Endothelial cell of umbilical vein (primary cell): Measurements from ENCODE around the gene OXLD1. TPM values are rescaled to one million over a fixed set of nuclear protein-coding genes. Genes with fewer than 3 reads are reported as not detected.

Experiments
- BruUV-seq: library from RNA; stranded (reverse); fragments of 400-500 nt; replicated peaks from 2 replicates; lab custom pipeline; 2021; lab: Mats Ljungman, UMichigan
- CTCF ChIA-PET: fragments of 300-600, 350-600 bp; sonication (Branson Sonifier 250); formaldehyde crosslinking; loops from one replicate; lab custom pipeline; 2021; ENCODE audit warnings: antibody characterized with exemption, inconsistent platforms; lab: Charles Lee
- POLR2A ChIA-PET: fragments of 300-600, 350-600 bp; sonication (Branson Sonifier 250); formaldehyde crosslinking; loops from one replicate; lab custom pipeline; 2021; ENCODE audit warnings: antibody characterized with exemption, inconsistent platforms; lab: Charles Lee
- DNase-seq: peaks from one replicate; pipeline ENCODE4 v3.0.0-alpha.2; 2011; ENCODE audit warnings: low read depth, low spot score
- FAIRE-seq: peaks from 2 replicates; lab custom pipeline; 2011; peaks lifted over from hg19 to GRCh38; lab: Jason Lieb, UNC
- H2AFZ ChIP-seq: 2 replicates; pipeline ENCODE4 v1.6.0; 2012; ENCODE audit warnings: low read depth, low read length, control low read depth, inconsistent platforms
- H3K27ac ChIP-seq: 2 replicates; pipeline ENCODE4 v1.5.1; 2011; ENCODE audit warnings: low read depth, mild to moderate bottlenecking, control low read depth, low read length, moderate library complexity; ENCODE audit not compliant: insufficient read depth
- H3K27me3 ChIP-seq, 2 experiments: 2 replicates each; pipeline versions ENCODE4 v1.6.0 to v1.6.1; 2011; ENCODE audit warnings: low read length in 2 of 2, mixed read lengths in 1 of 2; ENCODE audit not compliant: control insufficient read depth in 2 of 2, insufficient read depth in 2 of 2
- H3K36me3 ChIP-seq, 2 experiments: 2 replicates in 1 of 2; 3 replicates in 1 of 2; pipeline ENCODE4 v1.5.1; 2011; ENCODE audit warnings: low read length in 2 of 2, mild to moderate bottlenecking in 1 of 2, moderate library complexity in 1 of 2; ENCODE audit not compliant: control insufficient read depth in 2 of 2, insufficient read depth in 2 of 2; ENCODE audit errors: extremely low read depth in 1 of 2
- H3K4me1 ChIP-seq: 3 replicates; pipeline ENCODE4 v1.5.1; 2011; ENCODE audit warnings: mild to moderate bottlenecking, low read length; ENCODE audit not compliant: control insufficient read depth, insufficient read depth; ENCODE audit errors: extremely low read depth
- H3K4me2 ChIP-seq: 2 replicates; pipeline ENCODE4 v1.6.1; 2011; ENCODE audit warnings: low read length, control low read depth, mixed read lengths; ENCODE audit not compliant: insufficient read depth
- H3K4me3 ChIP-seq, 3 experiments: fragments of 200-600 bp in 1 of 3; sonication (generic), shearing (Covaris generic) in 1 of 3; replicated peaks in 1 of 3; 2 replicates each; pipeline ENCODE4 v1.5.1; 2011 to 2016; ENCODE audit warnings: control low read depth in 3 of 3, low read length in 3 of 3, mild to moderate bottlenecking in 2 of 3, inconsistent platforms in 1 of 3, low read depth in 1 of 3, moderate library complexity in 1 of 3; ENCODE audit not compliant: insufficient read depth in 1 of 3
- H3K79me2 ChIP-seq: 2 replicates; pipeline ENCODE4 v1.6.0; 2012; ENCODE audit warnings: low read length, inconsistent platforms; ENCODE audit not compliant: control insufficient read depth, insufficient read depth
- H3K9ac ChIP-seq: replicated peaks from 2 replicates; pipeline ENCODE3; 2011; ENCODE audit warnings: low read length, control low read depth; ENCODE audit not compliant: insufficient read depth; ENCODE audit errors: extremely low read depth
- H3K9me1 ChIP-seq: replicated peaks from 3 replicates; pipeline ENCODE4 v1.6.0; 2011; ENCODE audit warnings: mild to moderate bottlenecking, low read length; ENCODE audit not compliant: control insufficient read depth, insufficient read depth; ENCODE audit errors: extremely low read depth
- H3K9me3 ChIP-seq: replicated peaks from 2 replicates; pipeline ENCODE4 v1.5.1; 2012; ENCODE audit warnings: low read length, inconsistent platforms; ENCODE audit not compliant: control insufficient read depth, insufficient read depth
- H4K20me1 ChIP-seq: replicated peaks from 2 replicates; pipeline ENCODE3; 2011; ENCODE audit warnings: mild to moderate bottlenecking, low read length; ENCODE audit not compliant: control insufficient read depth, insufficient read depth; ENCODE audit errors: extremely low read depth
- CTCF ChIP-seq, 2 donors: IDR thresholded peaks; 1 replicate in 1 of 2; 2 replicates in 1 of 2; pipeline ENCODE4 v1.5.1; 2011; ENCODE audit warnings: low read length in 2 of 2, mild to moderate bottlenecking in 2 of 2, moderate library complexity in 2 of 2, control low read depth in 1 of 2, inconsistent platforms in 1 of 2, low read depth in 1 of 2; ENCODE audit not compliant: insufficient read depth in 1 of 2; ENCODE audit errors: extremely low read depth in 1 of 2
- EZH2 ChIP-seq: IDR thresholded peaks from 2 replicates; pipeline ENCODE4 v1.6.1; 2012; ENCODE audit warnings: borderline replicate concordance, low read depth, mild to moderate bottlenecking, moderate library complexity, low read length, inconsistent platforms; ENCODE audit not compliant: severe bottlenecking
- FOS ChIP-seq: IDR thresholded peaks from 2 replicates; pipeline ENCODE4 v1.6.1; 2011; ENCODE audit warnings: mild to moderate bottlenecking, low read length, moderate library complexity, borderline replicate concordance; ENCODE audit not compliant: insufficient read depth
- GATA2 ChIP-seq: IDR thresholded peaks from 2 replicates; pipeline ENCODE4 v1.7.0; 2011; ENCODE audit warnings: low read depth, mild to moderate bottlenecking, moderate library complexity, mixed read lengths, low read length; ENCODE audit not compliant: insufficient read length, insufficient read depth
- JUN ChIP-seq: IDR thresholded peaks from 2 replicates; pipeline ENCODE4 v1.6.1; 2011; ENCODE audit warnings: borderline replicate concordance, low read depth; ENCODE audit not compliant: insufficient read length, insufficient read depth
- MYC ChIP-seq: IDR thresholded peaks from one replicate; pipeline ENCODE4 v1.6.1; 2011; ENCODE audit warnings: mild to moderate bottlenecking, low read depth, low read length
- POLR2A ChIP-seq: IDR thresholded peaks from 2 replicates; pipeline ENCODE4 v1.6.1; 2012; ENCODE audit warnings: low read depth, mild to moderate bottlenecking, control low read depth, low read length
- POLR2AphosphoS5 ChIP-seq: IDR thresholded peaks from 2 replicates; pipeline ENCODE4 v1.6.1; 2012; ENCODE audit warnings: low read depth, mild to moderate bottlenecking, control low read depth, low read length, moderate library complexity; ENCODE audit not compliant: insufficient read depth
- dilution Hi-C: fragments of 300-500 bp; cut with MboI; formaldehyde crosslinking; loops from one replicate; pipeline ENCODE4 v1.15.0; 2019; ENCODE audit warnings: low sequenced_read_pairs; ENCODE audit not compliant: extremely low pct_ligation_motif_present
- intact Hi-C: fragments of 100-400 bp; cut with micrococcal nuclease; formaldehyde crosslinking; loops from one replicate; pipeline ENCODE4 v1.10.0; 2022
- polyA plus RNA-seq, 4 experiments: library from polyadenylated mRNA; depleted of rRNA in 3 of 4; stranded (reverse) in 3 of 4; unstranded in 1 of 4; fragments of >200 nt; gene quantifications; 2 replicates each; pipeline versions ENCODE4 v1.2.1 to v1.2.3, GENCODE V29; 2011 to 2012; ENCODE audit warnings: missing spikeins in 1 of 4
- total RNA-seq: library from RNA; stranded (reverse); gene quantifications from 2 replicates; pipeline ENCODE4 v1.2.3, GENCODE V29; 2021
- TF ChIP-seq, protein P1 (sequence below): IDR thresholded peaks from 2 replicates; pipeline ENCODE4 v1.6.1; 2011; ENCODE audit not compliant: insufficient read depth, insufficient read length

The OXLD1 gene
- total and polyA plus RNA-seq, 2 donors (not counting 3 experiments of a cell fraction or from before 2014, with no cell fraction given): 20.1 to 35.2 TPM

- Histone ChIP-seq H3K36me3 (no peaks in the 10 kb centered on the region), H4K20me1 (no peaks in the 10 kb centered on the region), H3K9me3 (no peaks in the 10 kb centered on the region), H3K4me2 (no peak overlapping the region), H2AFZ (no peak overlapping the region), H3K9me1 (no peaks in the 10 kb centered on the region), H3K4me3 (no peak overlapping the region), H3K9ac (no peak overlapping the region), H3K27me3 (no peaks in the 10 kb centered on the region), H3K4me1 (peaks cover 18% of the 10 kb centered on the region), H3K27ac (no peak overlapping the region), H3K79me2 (no peaks in the 10 kb centered on the region)
- ChIA-PET CTCF (interaction anchor here (1.7 kb wide), 1 partner anchor 11 kb away, joined by 5 read pairs; no protein-coding TSS in a partner anchor), POLR2A (no interaction called here)
- no peak for TF ChIP-seq EZH2
- no peak for TF ChIP-seq FOS
- TF ChIP-seq, protein P1, sequence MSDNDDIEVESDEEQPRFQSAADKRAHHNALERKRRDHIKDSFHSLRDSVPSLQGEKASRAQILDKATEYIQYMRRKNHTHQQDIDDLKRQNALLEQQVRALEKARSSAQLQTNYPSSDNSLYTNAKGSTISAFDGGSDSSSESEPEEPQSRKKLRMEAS: no peak
- no peak for TF ChIP-seq MYC
- no peak for TF ChIP-seq GATA2
- TF ChIP-seq CTCF (IDR thresholded peaks at IDR 0.05; ENCODE audit: extremely low read depth in 1 of 2, insufficient read depth in 1 of 2, low read depth in 1 of 2, low read length in 2 of 2): no peak
- no peak for TF ChIP-seq JUN
- no peak for TF ChIP-seq POLR2A
- no peak for TF ChIP-seq POLR2AphosphoS5
- FAIRE-seq (no peak), DNase-seq (no peak)
- intact Hi-C loops (no loop called here), dilution Hi-C loops (no loop called here)
- no TSS peak for BruUV-seq
These were observed 48.2 kb upstream of the OXLD1 start for GRCh38 chr17:81714412-81715106.
